ENCODE results near the gene MICAL3. TPM values are rescaled to one million over a fixed set of nuclear protein-coding genes. Genes with fewer than 3 reads are reported as not detected.
A peak's percentile ranks its signal among the peaks of the same experiment; 100 is the strongest.

Gene MICAL3
- total RNA-seq, 2 donors from 2014 or later: 33.6 to 34.0 TPM

- no peak overlapping the region for H3K27ac ChIP-seq
- H3K4me1 ChIP-seq: peaks cover 14% of the 10 kb centered on the region
- H3K9me3 ChIP-seq: no peaks in the 10 kb centered on the region
- H3K4me3 ChIP-seq: no peak overlapping the region
- TF ChIP-seq POLR2A (IDR thresholded peaks at IDR 0.05): no peak
- TF ChIP-seq, protein P1, sequence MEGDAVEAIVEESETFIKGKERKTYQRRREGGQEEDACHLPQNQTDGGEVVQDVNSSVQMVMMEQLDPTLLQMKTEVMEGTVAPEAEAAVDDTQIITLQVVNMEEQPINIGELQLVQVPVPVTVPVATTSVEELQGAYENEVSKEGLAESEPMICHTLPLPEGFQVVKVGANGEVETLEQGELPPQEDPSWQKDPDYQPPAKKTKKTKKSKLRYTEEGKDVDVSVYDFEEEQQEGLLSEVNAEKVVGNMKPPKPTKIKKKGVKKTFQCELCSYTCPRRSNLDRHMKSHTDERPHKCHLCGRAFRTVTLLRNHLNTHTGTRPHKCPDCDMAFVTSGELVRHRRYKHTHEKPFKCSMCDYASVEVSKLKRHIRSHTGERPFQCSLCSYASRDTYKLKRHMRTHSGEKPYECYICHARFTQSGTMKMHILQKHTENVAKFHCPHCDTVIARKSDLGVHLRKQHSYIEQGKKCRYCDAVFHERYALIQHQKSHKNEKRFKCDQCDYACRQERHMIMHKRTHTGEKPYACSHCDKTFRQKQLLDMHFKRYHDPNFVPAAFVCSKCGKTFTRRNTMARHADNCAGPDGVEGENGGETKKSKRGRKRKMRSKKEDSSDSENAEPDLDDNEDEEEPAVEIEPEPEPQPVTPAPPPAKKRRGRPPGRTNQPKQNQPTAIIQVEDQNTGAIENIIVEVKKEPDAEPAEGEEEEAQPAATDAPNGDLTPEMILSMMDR (IDR thresholded peaks at IDR 0.05): no peak
- peaks cover 0 to 8% of the 10 kb centered on the region in 2 donors for H3K36me3 ChIP-seq (replicated peaks in 1 of 2; ENCODE audit: insufficient read depth in 1 of 2, low read depth in 2 of 2)
- WGBS, 2 donors: 89 to 97% methylated on average over 8 of the region's 8 CpGs
- ATAC-seq (no peak), DNase-seq (no peak)
- no peaks in the 10 kb centered on the region for H3K27me3 ChIP-seq
- intact Hi-C loops (cut with DNase I): loop anchor here (10.0 kb wide), 1 partner anchor 122 kb away; the partner anchor contains the start of gene MICAL3
These were observed 121.4 kb downstream of the MICAL3 start for GRCh38 chr22:17902960-17903359.

GRCh38 chr22:17898375-17898774, 126.0 kb downstream of the MICAL3 start:
- DNase-seq (no peak), ATAC-seq (no peak)
- Histone ChIP-seq H3K36me3 (replicated peaks in 1 of 2; ENCODE audit: insufficient read depth in 1 of 2, low read depth in 2 of 2) (peaks cover 0 to 13% of the 10 kb centered on the region in 2 donors), H3K27ac (no peak overlapping the region), H3K9me3 (no peaks in the 10 kb centered on the region), H3K4me3 (no peak overlapping the region), H3K27me3 (no peaks in the 10 kb centered on the region), H3K4me1 (peaks cover 4% of the 10 kb centered on the region)
- intact Hi-C loops (cut with DNase I): loop anchor here (5.0 kb wide), 1 partner anchor 49 kb away; no protein-coding TSS in a partner anchor
- no peak for TF ChIP-seq POLR2A (IDR thresholded peaks at IDR 0.05)
- TF ChIP-seq, protein P1 (IDR thresholded peaks at IDR 0.05): no peak
- 94 to 96% methylated on average over 8 of the region's 8 CpGs for WGBS, 2 donors

DNA sequence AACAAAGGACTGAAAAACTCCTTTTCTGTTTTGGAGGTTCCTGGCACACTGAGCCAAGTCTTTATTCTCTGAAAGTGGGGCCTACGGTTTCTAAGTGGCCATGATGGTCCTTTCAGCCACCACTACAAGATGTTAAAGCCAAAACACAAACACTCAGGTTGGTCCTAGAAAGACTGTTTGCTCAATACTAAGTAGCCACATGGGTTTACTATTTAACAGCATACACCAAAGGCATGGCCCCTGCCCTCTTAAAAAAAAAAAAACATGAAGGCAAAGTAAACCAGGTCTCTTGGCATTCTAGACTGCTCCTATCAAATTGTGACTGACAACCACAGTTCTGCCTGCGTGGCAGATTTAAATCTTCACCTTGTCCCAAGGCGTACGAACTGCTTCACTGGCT, 126.5 kb downstream of the MICAL3 start:
- Histone ChIP-seq H3K36me3 (replicated peaks in 1 of 2; ENCODE audit: insufficient read depth in 1 of 2, low read depth in 2 of 2) (peaks cover 0 to 14% of the 10 kb centered on the region in 2 donors), H3K27me3 (no peaks in the 10 kb centered on the region), H3K9me3 (no peaks in the 10 kb centered on the region), H3K4me3 (no peak overlapping the region), H3K27ac (no peak overlapping the region), H3K4me1 (no peaks in the 10 kb centered on the region)
- DNase-seq (no peak), ATAC-seq (no peak)
- 82 to 89% methylated on average over 4 of the region's 4 CpGs for whole genome bisulfite sequencing, 2 donors
- intact Hi-C loops (cut with DNase I): loop anchor here (5.0 kb wide), 1 partner anchor 49 kb away; no protein-coding TSS in a partner anchor
- no peak for TF ChIP-seq POLR2A (IDR thresholded peaks at IDR 0.05)
- TF ChIP-seq, protein P1 (IDR thresholded peaks at IDR 0.05): no peak

- no peaks in the 10 kb centered on the region for H3K27me3 ChIP-seq
- peaks cover 0 to 14% of the 10 kb centered on the region in 2 donors for H3K36me3 ChIP-seq (replicated peaks in 1 of 2; ENCODE audit: insufficient read depth in 1 of 2, low read depth in 2 of 2)
- no peak overlapping the region for H3K27ac ChIP-seq
- no peak overlapping the region for H3K4me3 ChIP-seq
- DNase-seq (no peak), ATAC-seq (no peak)
- H3K9me3 ChIP-seq: no peaks in the 10 kb centered on the region
- H3K4me1 ChIP-seq: no peaks in the 10 kb centered on the region
- TF ChIP-seq, protein P1 (IDR thresholded peaks at IDR 0.05): no peak
- TF ChIP-seq POLR2A (IDR thresholded peaks at IDR 0.05): no peak
- 66 to 76% methylated on average over 2 of the region's 2 CpGs for WGBS, 2 donors
- intact Hi-C loops (cut with DNase I): loop anchor here (5.0 kb wide), 1 partner anchor 50 kb away; no protein-coding TSS in a partner anchor
These were observed 126.9 kb downstream of the MICAL3 start for GRCh38 chr22:17897426-17897825.

- ATAC-seq: peak; percentile 83
These were observed 127.8 kb downstream of the MICAL3 start for GRCh38 chr22:17896586-17896985.

More at GRCh38 chr22:17896586-17896985, 127.8 kb downstream of the MICAL3 start:
- WGBS, 2 donors: 63 to 75% methylated on average over 7 to 14 of the region's 14 CpGs
- peak overlapping the region in 1 of 4 donors; percentile 38 for H3K27ac ChIP-seq
- intact Hi-C loops (cut with DNase I): loop anchor here (5.0 kb wide), 1 partner anchor 51 kb away; no protein-coding TSS in a partner anchor
- TF ChIP-seq, protein P1 (IDR thresholded peaks at IDR 0.05): peak in 4 of 7 experiments; percentile 44 to 55 (median 48)
- no peak for TF ChIP-seq POLR2A (IDR thresholded peaks at IDR 0.05)
- DNase-seq: peak; percentile 42 to 64 (median 61)
- H3K4me3 ChIP-seq: no peak overlapping the region
- H3K27me3 ChIP-seq: no peaks in the 10 kb centered on the region
- peaks cover 0 to 14% of the 10 kb centered on the region in 2 donors for H3K36me3 ChIP-seq (replicated peaks in 1 of 2; ENCODE audit: insufficient read depth in 1 of 2, low read depth in 2 of 2)
- H3K9me3 ChIP-seq: no peaks in the 10 kb centered on the region
- H3K4me1 ChIP-seq: no peaks in the 10 kb centered on the region
